NK-92 treated with Interleukin-12 subunit alpha and Interleukin-12 subunit beta, amount 100 ng/mL, for 24 hours (cell line): Measurements from ENCODE around the gene RTP5.
"Not testable (repeated sequence)": the region's sequence is repeated elsewhere in the genome, so short reads cannot be mapped to it uniquely, and the experiment has no call there.

Experiments used
- DNase-seq: peaks from one replicate; lab custom pipeline; 2025; lab: John Stamatoyannopoulos, UW

Gene RTP5

GRCh38 chr2:241870611-241871537, 1.3 kb downstream of the RTP5 start:
- DNase-seq, result peak; percentile 76

- DNase-seq, result no peak
Measured at GRCh38 chr2:241871538-241872312, 2.2 kb downstream of the RTP5 start.

GRCh38 chr2:241872313-241872642, 2.7 kb downstream of the RTP5 start:
- no peak for DNase-seq

- DNase-seq, result no peak
Measured at GRCh38 chr2:241873081-241873802, 3.7 kb downstream of the RTP5 start.

GRCh38 chr2:241873803-241874110, 4.2 kb downstream of the RTP5 start:
- no peak for DNase-seq

GRCh38 chr2:241874277-241874925, 4.9 kb downstream of the RTP5 start:
- no peak for DNase-seq

- not testable (repeated sequence) for DNase-seq
Measured at GRCh38 chr2:241875754-241876527, 6.4 kb downstream of the RTP5 start.

GRCh38 chr2:241876528-241877196, 7.1 kb downstream of the RTP5 start:
- DNase-seq, result no peak

- DNase-seq, result no peak
Measured at GRCh38 chr2:241877197-241877685, 7.7 kb downstream of the RTP5 start.

- DNase-seq, result peak; percentile 40
Measured at GRCh38 chr2:241877989-241878970, 8.8 kb downstream of the RTP5 start.

GRCh38 chr2:241879326-241879725, 9.8 kb downstream of the RTP5 start:
- DNase-seq, result no peak

- DNase-seq, result no peak
Measured at GRCh38 chr2:241880311-241881073, 11.0 kb downstream of the RTP5 start.

- DNase-seq, result no peak
Measured at GRCh38 chr2:241882091-241882625, 12.6 kb downstream of the RTP5 start.

- DNase-seq, result no peak
Measured at GRCh38 chr2:241884951-241885290, 15.4 kb downstream of the RTP5 start.

- DNase-seq, result no peak
Measured at GRCh38 chr2:241885291-241885945, 15.9 kb downstream of the RTP5 start.

GRCh38 chr2:241885946-241886643, 16.6 kb downstream of the RTP5 start:
- DNase-seq, result no peak

- DNase-seq, result no peak
Measured at GRCh38 chr2:241886840-241887447, 17.4 kb downstream of the RTP5 start.
